ENCODE measurements around the gene RANBP1. TPM values are rescaled to one million over a fixed set of nuclear protein-coding genes. Genes with fewer than 3 reads are reported as not detected.
"Not testable (repeated sequence)": the region's sequence is repeated elsewhere in the genome, so short reads cannot be mapped to it uniquely, and the experiment has no call there.

RANBP1 gene
- total RNA-seq, 2 donors from 2014 or later: 71.2 to 266 TPM

DNA sequence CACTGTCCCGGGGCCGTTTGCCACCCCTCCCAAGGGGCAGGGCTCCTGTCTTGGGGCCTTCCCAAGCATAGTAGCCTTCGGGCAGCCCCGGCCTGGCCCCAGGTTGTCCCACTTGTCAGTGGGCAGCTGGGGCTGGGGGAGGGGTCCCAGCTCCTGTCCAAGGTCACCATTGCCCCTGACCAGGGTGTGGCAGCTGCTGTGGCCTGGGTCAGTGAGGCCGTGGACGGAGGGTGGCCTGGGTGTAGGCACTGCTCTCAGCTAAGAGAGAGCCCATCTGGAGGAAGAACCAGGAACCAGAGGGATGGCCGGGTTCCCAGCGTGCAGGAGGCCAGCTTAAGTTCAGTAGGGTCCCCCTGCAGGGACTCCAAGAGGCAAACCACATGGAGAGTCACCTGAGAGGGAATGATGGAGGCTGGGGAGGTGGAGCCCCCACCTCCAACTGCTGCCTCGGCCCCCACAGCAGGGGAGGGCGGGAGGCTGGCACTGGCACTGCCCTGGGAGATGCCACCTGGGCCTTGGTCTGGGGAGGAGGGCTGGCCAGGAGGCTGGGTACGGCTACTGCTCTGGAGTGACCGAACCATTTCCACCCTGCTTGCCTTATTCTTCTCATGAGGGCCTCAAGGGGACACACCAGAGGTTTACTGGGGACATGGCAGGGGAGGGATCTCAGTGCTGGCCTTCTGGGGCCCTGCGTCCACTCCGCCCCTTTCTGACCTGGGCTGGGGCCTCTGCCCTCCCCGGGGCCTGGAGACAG lies 41.7 kb downstream of the RANBP1 start:
- no peaks in the 10 kb centered on the region for H3K27me3 ChIP-seq
- DNase-seq: no peak
- no peak overlapping the region for H3K9ac ChIP-seq (ENCODE audit: low read depth in 2 of 2, low read length in 2 of 2)
- no peaks in the 10 kb centered on the region for H3K36me3 ChIP-seq
- H3K4me3 ChIP-seq: no peak overlapping the region
- TF ChIP-seq, protein P1, sequence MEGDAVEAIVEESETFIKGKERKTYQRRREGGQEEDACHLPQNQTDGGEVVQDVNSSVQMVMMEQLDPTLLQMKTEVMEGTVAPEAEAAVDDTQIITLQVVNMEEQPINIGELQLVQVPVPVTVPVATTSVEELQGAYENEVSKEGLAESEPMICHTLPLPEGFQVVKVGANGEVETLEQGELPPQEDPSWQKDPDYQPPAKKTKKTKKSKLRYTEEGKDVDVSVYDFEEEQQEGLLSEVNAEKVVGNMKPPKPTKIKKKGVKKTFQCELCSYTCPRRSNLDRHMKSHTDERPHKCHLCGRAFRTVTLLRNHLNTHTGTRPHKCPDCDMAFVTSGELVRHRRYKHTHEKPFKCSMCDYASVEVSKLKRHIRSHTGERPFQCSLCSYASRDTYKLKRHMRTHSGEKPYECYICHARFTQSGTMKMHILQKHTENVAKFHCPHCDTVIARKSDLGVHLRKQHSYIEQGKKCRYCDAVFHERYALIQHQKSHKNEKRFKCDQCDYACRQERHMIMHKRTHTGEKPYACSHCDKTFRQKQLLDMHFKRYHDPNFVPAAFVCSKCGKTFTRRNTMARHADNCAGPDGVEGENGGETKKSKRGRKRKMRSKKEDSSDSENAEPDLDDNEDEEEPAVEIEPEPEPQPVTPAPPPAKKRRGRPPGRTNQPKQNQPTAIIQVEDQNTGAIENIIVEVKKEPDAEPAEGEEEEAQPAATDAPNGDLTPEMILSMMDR (IDR thresholded peaks at IDR 0.05): no peak
- H3K4me1 ChIP-seq: no peaks in the 10 kb centered on the region
- intact Hi-C loops (cut with DNase I): no loop called here
- no peaks in the 10 kb centered on the region for H3K9me3 ChIP-seq
- H3K27ac ChIP-seq: no peak overlapping the region

DNA sequence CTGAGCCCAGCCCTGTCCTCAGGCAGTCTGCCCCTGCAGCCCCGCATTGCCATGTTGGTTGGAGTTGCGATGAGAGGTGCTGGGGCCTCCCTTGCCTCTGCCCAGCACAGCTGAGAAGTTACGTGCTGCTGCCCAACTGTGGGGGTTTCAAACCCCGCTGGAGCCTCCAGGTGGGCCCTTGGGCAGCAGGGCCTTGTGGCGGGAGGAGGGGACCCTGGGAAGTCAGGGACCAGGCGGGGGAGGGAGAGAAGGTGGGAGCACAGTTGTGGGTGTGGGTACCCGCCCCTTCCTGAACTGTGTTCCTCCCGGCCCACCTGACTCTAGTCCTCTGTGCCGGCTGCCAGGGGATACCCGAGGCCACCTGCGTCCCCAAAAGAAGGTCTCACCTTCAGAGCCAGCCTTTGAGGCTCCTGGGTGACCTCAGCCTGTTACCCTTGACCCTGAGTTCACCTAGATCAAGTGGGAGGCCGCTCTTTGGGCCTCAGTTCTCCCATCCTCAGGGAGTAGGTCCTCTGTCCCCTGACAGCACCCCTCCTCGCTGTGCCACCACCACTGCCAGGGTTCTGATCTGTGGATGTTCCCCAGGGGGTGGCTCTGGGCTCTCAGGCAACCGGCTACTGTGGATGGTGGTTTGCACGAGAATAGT lies 42.6 kb downstream of the RANBP1 start:
- intact Hi-C loops (cut with DNase I): no loop called here
- Histone ChIP-seq H3K9ac (ENCODE audit: low read depth in 2 of 2, low read length in 2 of 2) (no peak overlapping the region), H3K9me3 (no peaks in the 10 kb centered on the region), H3K4me1 (no peaks in the 10 kb centered on the region), H3K4me3 (no peak overlapping the region), H3K27me3 (no peaks in the 10 kb centered on the region), H3K36me3 (no peaks in the 10 kb centered on the region), H3K27ac (no peak overlapping the region)
- TF ChIP-seq, protein P1 (IDR thresholded peaks at IDR 0.05): no peak
- DNase-seq: no peak

DNA sequence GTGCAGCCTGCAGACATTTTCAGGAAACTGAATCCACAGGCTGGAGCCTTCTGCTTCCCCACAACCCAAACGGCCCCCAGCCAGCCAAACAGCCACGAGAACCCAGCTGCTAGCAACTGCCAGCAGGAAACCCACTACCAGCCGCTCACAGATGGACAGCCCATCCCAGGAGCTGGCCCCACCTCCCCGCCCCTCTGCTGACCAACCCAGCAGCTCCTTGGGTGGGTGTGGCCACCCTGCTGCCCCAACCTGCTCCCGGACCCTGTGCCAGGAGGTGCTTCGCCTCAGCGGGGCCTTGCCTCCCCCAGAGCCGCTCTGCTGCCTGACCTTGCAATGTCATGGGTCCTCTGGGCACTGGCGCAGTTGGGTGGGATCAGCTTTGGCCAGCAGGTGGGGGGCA lies 43.2 kb downstream of the RANBP1 start:
- TF ChIP-seq, protein P1 (IDR thresholded peaks at IDR 0.05): no peak
- H3K4me3 ChIP-seq: no peak overlapping the region
- H3K9me3 ChIP-seq: no peaks in the 10 kb centered on the region
- intact Hi-C loops (cut with DNase I): no loop called here
- no peak for DNase-seq
- H3K27me3 ChIP-seq: no peaks in the 10 kb centered on the region
- no peak overlapping the region for H3K27ac ChIP-seq
- no peaks in the 10 kb centered on the region for H3K36me3 ChIP-seq
- H3K4me1 ChIP-seq: no peaks in the 10 kb centered on the region
- H3K9ac ChIP-seq (ENCODE audit: low read depth in 2 of 2, low read length in 2 of 2): no peak overlapping the region

DNA sequence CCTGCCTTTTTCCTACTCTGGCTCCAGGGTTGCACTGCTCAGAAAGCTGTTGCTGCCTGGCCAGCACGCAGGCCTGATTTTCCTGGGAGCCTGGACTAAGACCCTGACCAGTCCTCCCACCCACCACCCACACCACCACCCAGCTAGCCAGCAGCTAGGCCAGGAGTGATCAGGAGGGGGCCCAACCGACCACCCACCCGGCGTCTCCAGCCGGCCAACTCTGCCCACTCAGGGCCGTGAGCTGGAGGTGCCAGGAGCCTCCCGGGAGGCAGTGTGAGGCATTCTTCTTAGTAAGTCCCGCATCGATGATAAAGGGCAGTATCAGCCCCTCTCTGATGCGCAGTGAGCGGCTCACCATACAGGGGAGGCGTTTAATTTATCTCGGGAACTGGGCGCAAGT lies 43.6 kb downstream of the RANBP1 start:
- H3K4me3 ChIP-seq; H3K36me3 ChIP-seq; DNase-seq; H3K9ac ChIP-seq (ENCODE audit: low read depth in 2 of 2, low read length in 2 of 2); H3K27ac ChIP-seq; H3K4me1 ChIP-seq; intact Hi-C loops (cut with DNase I); H3K9me3 ChIP-seq; H3K27me3 ChIP-seq: not testable (repeated sequence)

DNA sequence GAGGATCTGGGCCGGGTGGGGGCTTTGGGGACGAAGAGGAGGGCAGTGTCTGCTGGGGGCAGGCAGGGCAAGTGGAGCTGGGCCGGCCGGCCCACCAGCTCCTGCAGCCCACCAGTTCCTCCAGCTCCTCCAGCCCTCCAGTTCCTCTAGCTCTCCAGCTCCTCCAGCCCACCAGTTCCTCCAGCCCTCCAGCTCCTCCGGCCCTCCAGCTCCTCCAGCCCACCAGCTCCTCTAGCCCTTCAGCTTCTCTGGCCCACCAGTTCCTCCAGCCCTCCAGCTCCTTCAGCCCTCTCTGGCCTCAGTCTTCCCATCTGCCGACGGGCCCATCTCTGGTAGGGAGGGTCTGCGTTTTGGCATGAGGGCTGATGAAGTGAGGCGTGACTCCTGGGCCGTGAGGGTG lies 44.1 kb downstream of the RANBP1 start:
- no peaks in the 10 kb centered on the region for H3K4me1 ChIP-seq
- TF ChIP-seq, protein P1 (IDR thresholded peaks at IDR 0.05): no peak
- no peaks in the 10 kb centered on the region for H3K27me3 ChIP-seq
- no peaks in the 10 kb centered on the region for H3K36me3 ChIP-seq
- H3K9me3 ChIP-seq: no peaks in the 10 kb centered on the region
- H3K4me3 ChIP-seq: no peak overlapping the region
- no peak overlapping the region for H3K27ac ChIP-seq
- intact Hi-C loops (cut with DNase I): no loop called here
- no peak for DNase-seq
- no peak overlapping the region for H3K9ac ChIP-seq (ENCODE audit: low read depth in 2 of 2, low read length in 2 of 2)

DNA sequence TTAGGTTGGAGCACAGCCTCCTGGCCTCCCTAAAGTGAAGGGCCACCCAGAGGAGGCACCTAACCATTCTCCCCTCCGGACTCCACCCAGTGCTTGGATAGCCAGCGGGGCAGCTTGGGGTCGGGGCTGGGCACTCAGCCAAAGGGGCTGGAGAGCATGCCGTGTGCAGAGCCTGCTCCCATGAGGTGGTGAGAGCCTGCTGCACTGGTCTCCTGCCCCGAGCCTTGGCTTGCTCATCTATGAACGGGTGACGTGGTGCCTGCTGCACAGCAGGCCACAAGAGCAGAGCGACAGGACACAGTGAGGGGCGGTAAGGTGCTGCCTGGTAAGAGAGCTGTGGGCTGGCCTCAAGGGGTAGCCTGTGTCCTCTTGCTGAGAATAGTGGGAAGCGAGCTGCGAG lies 49.0 kb downstream of the RANBP1 start:
- Histone ChIP-seq H3K27ac (no peak overlapping the region), H3K9me3 (no peaks in the 10 kb centered on the region), H3K9ac (ENCODE audit: low read depth in 2 of 2, low read length in 2 of 2) (no peak overlapping the region), H3K36me3 (no peaks in the 10 kb centered on the region), H3K4me3 (no peak overlapping the region), H3K27me3 (no peaks in the 10 kb centered on the region), H3K4me1 (no peaks in the 10 kb centered on the region)
- no peak for DNase-seq
- TF ChIP-seq, protein P1 (IDR thresholded peaks at IDR 0.05): no peak
- intact Hi-C loops (cut with DNase I): no loop called here
